Activated CD8-positive, alpha-beta memory T cell treated with anti-CD3 and anti-CD28 coated beads, Interleukin-2, amount 50 U/mL, for 1 hour (primary cell): ENCODE measurements around the gene GYPB.
"Not testable (repeated sequence)": the region's sequence is repeated elsewhere in the genome, so short reads cannot be mapped to it uniquely, and the experiment has no call there.

Source experiments
- DNase-seq: peaks from one replicate; pipeline ENCODE4 v3.0.0-alpha.2; 2020; ENCODE audit errors: extremely low read depth

Gene GYPB

GRCh38 chr4:144019277-144019676, at the start of gene GYPB:
Gene GYPB, minus strand, starts transcription at chr4:144019380. Its CDS starts 93 bp downstream, at chr4:144019287.
- DNase-seq = not testable (repeated sequence)

- DNase-seq = not testable (repeated sequence)
Observed at GRCh38 chr4:144061556-144061955, 42.4 kb upstream of the GYPB start.

GRCh38 chr4:144060234-144060859, 41.2 kb upstream of the GYPB start:
- DNase-seq = not testable (repeated sequence)

- DNase-seq = no peak
Observed at GRCh38 chr4:144056800-144057199, 37.6 kb upstream of the GYPB start.

GRCh38 chr4:144055336-144055735, 36.2 kb upstream of the GYPB start:
- not testable (repeated sequence) for DNase-seq

GRCh38 chr4:144051494-144051893, 32.3 kb upstream of the GYPB start:
- not testable (repeated sequence) for DNase-seq

- DNase-seq = not testable (repeated sequence)
Observed at GRCh38 chr4:144050631-144051030, 31.5 kb upstream of the GYPB start.

GRCh38 chr4:144049495-144050424, 30.6 kb upstream of the GYPB start:
- not testable (repeated sequence) for DNase-seq

- not testable (repeated sequence) for DNase-seq
Observed at GRCh38 chr4:144044936-144045335, 25.8 kb upstream of the GYPB start.

GRCh38 chr4:144032580-144032979, 13.4 kb upstream of the GYPB start:
- DNase-seq = not testable (repeated sequence)

GRCh38 chr4:144031875-144032274, 12.7 kb upstream of the GYPB start:
- DNase-seq = not testable (repeated sequence)

GRCh38 chr4:144031369-144031768, 12.2 kb upstream of the GYPB start:
- DNase-seq = not testable (repeated sequence)

- not testable (repeated sequence) for DNase-seq
Observed at GRCh38 chr4:144030708-144031107, 11.5 kb upstream of the GYPB start.

GRCh38 chr4:144026682-144027081, 7.5 kb upstream of the GYPB start:
- DNase-seq = not testable (repeated sequence)

- not testable (repeated sequence) for DNase-seq
Observed at GRCh38 chr4:144024399-144025053, 5.3 kb upstream of the GYPB start.

GRCh38 chr4:144022772-144023400, 3.7 kb upstream of the GYPB start:
- DNase-seq = not testable (repeated sequence)

- not testable (repeated sequence) for DNase-seq
Observed at GRCh38 chr4:144021336-144021990, 2.3 kb upstream of the GYPB start.

- DNase-seq = not testable (repeated sequence)
Observed at GRCh38 chr4:144018223-144019000, 768 bp downstream of the GYPB start.

- DNase-seq = not testable (repeated sequence)
Observed at GRCh38 chr4:144017271-144017670, 1.9 kb downstream of the GYPB start.

GRCh38 chr4:144016057-144016605, 3.0 kb downstream of the GYPB start:
- DNase-seq = not testable (repeated sequence)
